ENCODE measurements around the gene CAB39L. TPM values are rescaled to one million over a fixed set of nuclear protein-coding genes. Genes with fewer than 3 reads are reported as not detected.

CAB39L gene
- total RNA-seq (2014; rRNA removed; shearing (Covaris generic); ENCODE audit: low replicate concordance): 24.7 and 51.9 TPM in 2 replicates

DNA sequence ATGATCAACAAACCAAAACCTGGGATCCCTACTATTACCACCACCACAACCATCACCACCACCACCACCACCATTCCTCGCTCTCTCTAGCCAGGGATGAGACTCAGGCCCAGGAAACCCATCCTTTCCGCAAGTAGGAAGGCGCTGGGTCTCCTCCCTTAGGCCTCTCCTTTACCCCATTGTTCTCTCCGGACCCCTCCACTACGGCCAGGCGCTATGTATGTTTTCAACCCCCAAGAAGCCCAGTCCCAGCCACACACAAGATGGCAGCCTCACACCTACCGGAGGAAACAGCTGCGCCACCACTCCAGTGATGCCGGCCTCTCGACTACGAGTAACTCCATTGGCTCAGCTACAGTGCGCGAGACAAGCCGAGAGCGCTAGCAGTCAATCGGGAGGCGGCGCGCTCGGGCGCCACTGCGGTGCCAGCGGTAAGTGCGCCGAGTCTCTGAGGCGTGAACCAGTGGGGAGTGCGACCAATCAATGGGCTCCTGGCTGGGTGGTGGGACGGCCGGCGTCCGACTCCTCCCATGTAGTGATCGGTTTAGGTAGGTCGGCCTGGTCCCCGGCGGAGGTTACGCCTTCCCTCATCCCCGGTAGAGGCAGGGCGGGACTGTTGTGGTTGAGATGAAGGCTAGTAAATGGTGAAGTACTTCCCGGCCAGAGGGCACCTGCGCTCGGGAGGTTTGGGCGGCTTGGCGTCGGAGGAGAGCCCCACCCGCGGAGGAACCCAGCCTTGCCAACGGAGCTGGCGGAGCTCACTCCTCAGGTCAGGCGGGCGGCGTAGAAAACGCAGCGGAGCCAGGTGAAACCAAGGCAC is at the start of gene CAB39L, which contains the start of gene SETDB2:
TSS of gene CAB39L (minus strand) at position 361 of the 820 bp plus-strand sequence. CDS start 61,154 bp downstream, outside the sequence.
TSS of gene SETDB2 (plus strand) at position 571 of the 820 bp plus-strand sequence. CDS start 7,620 bp downstream, outside the sequence.
- Histone ChIP-seq H3K9me2 (replicated peaks; ENCODE audit: insufficient read depth, low read length) (no peaks in the 10 kb centered on the region), H3K9ac (ENCODE audit: low read length) (peak within 1 kb of the TSS; percentile 93), H3K27me3 (ENCODE audit: low read length) (no peaks in the 10 kb centered on the region), H3K4me3 (ENCODE audit: low read length) (peak within 1 kb of the TSS; percentile 91), H3K9me3 (ENCODE audit: low read length) (no peaks in the 10 kb centered on the region), H2AFZ (ENCODE audit: low read length) (peak within 1 kb of the TSS; percentile 49), H3K4me2 (ENCODE audit: low read depth, low read length, poor library complexity, severe bottlenecking) (peak within 1 kb of the TSS; percentile 96), H3K79me2 (ENCODE audit: low read length) (peaks cover 50% of the 10 kb centered on the region), H3K4me1 (ENCODE audit: low read length) (peaks cover 64% of the 10 kb centered on the region), H4K20me1 (ENCODE audit: insufficient read depth, low read depth, low read length) (no peaks in the 10 kb centered on the region), H3K36me3 (ENCODE audit: insufficient read depth, low read length) (peaks cover 22% of the 10 kb centered on the region), H3K27ac (ENCODE audit: low read length) (peak within 1 kb of the TSS; percentile 93)
- peak; percentile 99 for DNase-seq

DNA sequence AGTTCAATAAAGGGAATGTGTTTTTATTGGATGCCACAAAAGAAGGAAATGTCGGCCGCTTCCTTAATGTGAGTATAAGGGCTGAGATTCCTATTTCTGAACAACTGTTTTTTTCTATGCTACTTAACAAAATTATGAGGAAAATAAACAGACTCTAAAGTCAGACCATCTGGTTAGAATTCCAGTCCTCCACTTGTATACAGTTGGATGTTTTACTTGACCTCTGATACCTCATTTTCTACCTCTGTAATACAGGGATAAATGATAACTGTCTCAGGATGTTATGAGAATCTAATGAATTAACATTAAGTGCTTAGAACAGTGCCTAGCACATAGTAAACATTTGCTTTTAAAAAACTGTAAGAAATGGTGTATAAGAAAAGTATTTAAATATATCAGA is 44.7 kb upstream of the CAB39L start:
- Histone ChIP-seq H3K9ac (ENCODE audit: low read length) (no peak overlapping the region), H3K4me1 (ENCODE audit: low read length) (peaks cover 20% of the 10 kb centered on the region), H3K4me2 (ENCODE audit: low read depth, low read length, poor library complexity, severe bottlenecking) (no peak overlapping the region), H3K27ac (ENCODE audit: low read length) (no peak overlapping the region), H4K20me1 (ENCODE audit: insufficient read depth, low read depth, low read length) (no peaks in the 10 kb centered on the region), H3K79me2 (ENCODE audit: low read length) (no peaks in the 10 kb centered on the region), H3K9me3 (ENCODE audit: low read length) (no peaks in the 10 kb centered on the region), H3K27me3 (ENCODE audit: low read length) (no peaks in the 10 kb centered on the region), H3K4me3 (ENCODE audit: low read length) (no peak overlapping the region), H2AFZ (ENCODE audit: low read length) (no peak overlapping the region), H3K9me2 (replicated peaks; ENCODE audit: insufficient read depth, low read length) (no peaks in the 10 kb centered on the region), H3K36me3 (ENCODE audit: insufficient read depth, low read length) (peaks cover 55% of the 10 kb centered on the region; the same call in 1 of the 2 replicates)
- no peak for DNase-seq

- Histone ChIP-seq H3K4me1 (ENCODE audit: low read length) (no peaks in the 10 kb centered on the region), H3K9ac (ENCODE audit: low read length) (no peak overlapping the region), H3K9me3 (ENCODE audit: low read length) (no peaks in the 10 kb centered on the region), H3K79me2 (ENCODE audit: low read length) (peaks cover 9% of the 10 kb centered on the region), H3K4me3 (ENCODE audit: low read length) (no peak overlapping the region), H3K9me2 (replicated peaks; ENCODE audit: insufficient read depth, low read length) (no peaks in the 10 kb centered on the region), H3K36me3 (ENCODE audit: insufficient read depth, low read length) (peaks cover 79% of the 10 kb centered on the region), H3K27me3 (ENCODE audit: low read length) (no peaks in the 10 kb centered on the region), H3K27ac (ENCODE audit: low read length) (no peak overlapping the region), H3K4me2 (ENCODE audit: low read depth, low read length, poor library complexity, severe bottlenecking) (no peak overlapping the region), H2AFZ (ENCODE audit: low read length) (no peak overlapping the region), H4K20me1 (ENCODE audit: insufficient read depth, low read depth, low read length) (no peaks in the 10 kb centered on the region)
- DNase-seq: no peak
Observed at GRCh38 chr13:49481788-49482187, 37.9 kb upstream of the CAB39L start.

GRCh38 chr13:49476529-49476928 is 32.7 kb upstream of the CAB39L start:
- Histone ChIP-seq H2AFZ (ENCODE audit: low read length) (no peak overlapping the region), H3K27ac (ENCODE audit: low read length) (no peak overlapping the region), H3K4me2 (ENCODE audit: low read depth, low read length, poor library complexity, severe bottlenecking) (no peak overlapping the region), H3K9me3 (ENCODE audit: low read length) (no peaks in the 10 kb centered on the region), H3K4me1 (ENCODE audit: low read length) (no peaks in the 10 kb centered on the region), H3K9me2 (replicated peaks; ENCODE audit: insufficient read depth, low read length) (no peaks in the 10 kb centered on the region), H3K9ac (ENCODE audit: low read length) (no peak overlapping the region), H3K36me3 (ENCODE audit: insufficient read depth, low read length) (peaks cover 70% of the 10 kb centered on the region), H4K20me1 (ENCODE audit: insufficient read depth, low read depth, low read length) (no peaks in the 10 kb centered on the region), H3K27me3 (ENCODE audit: low read length) (no peaks in the 10 kb centered on the region), H3K79me2 (ENCODE audit: low read length) (peaks cover 19% of the 10 kb centered on the region), H3K4me3 (ENCODE audit: low read length) (no peak overlapping the region)
- no peak for DNase-seq

DNA sequence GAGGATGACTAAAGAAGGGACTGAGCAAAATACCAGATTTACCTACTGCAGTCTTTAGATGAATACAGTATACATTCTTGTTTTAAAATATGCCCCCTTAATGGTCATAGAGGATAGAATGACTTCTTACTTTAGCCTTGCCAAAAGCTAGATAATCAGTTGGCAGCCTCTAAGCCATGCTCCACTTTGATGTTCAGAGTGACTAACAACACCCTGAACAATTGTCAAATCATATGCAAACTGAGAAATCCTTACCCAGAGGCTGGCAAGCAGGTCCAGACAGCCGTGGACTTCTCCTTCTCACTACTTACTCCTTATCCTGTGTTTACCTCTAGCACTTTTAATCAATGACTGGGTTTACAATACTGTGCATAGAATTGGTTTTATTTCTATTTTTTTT is 28.3 kb upstream of the CAB39L start:
- Histone ChIP-seq H3K27me3 (ENCODE audit: low read length) (no peaks in the 10 kb centered on the region), H2AFZ (ENCODE audit: low read length) (no peak overlapping the region), H3K27ac (ENCODE audit: low read length) (no peak overlapping the region), H3K9ac (ENCODE audit: low read length) (no peak overlapping the region), H3K36me3 (ENCODE audit: insufficient read depth, low read length) (peaks cover 66% of the 10 kb centered on the region), H3K4me3 (ENCODE audit: low read length) (no peak overlapping the region), H3K4me1 (ENCODE audit: low read length) (no peaks in the 10 kb centered on the region), H3K9me3 (ENCODE audit: low read length) (no peaks in the 10 kb centered on the region), H3K4me2 (ENCODE audit: low read depth, low read length, poor library complexity, severe bottlenecking) (no peak overlapping the region), H3K9me2 (replicated peaks; ENCODE audit: insufficient read depth, low read length) (no peaks in the 10 kb centered on the region), H4K20me1 (ENCODE audit: insufficient read depth, low read depth, low read length) (no peaks in the 10 kb centered on the region), H3K79me2 (ENCODE audit: low read length) (peaks cover 20% of the 10 kb centered on the region)
- DNase-seq: no peak

DNA sequence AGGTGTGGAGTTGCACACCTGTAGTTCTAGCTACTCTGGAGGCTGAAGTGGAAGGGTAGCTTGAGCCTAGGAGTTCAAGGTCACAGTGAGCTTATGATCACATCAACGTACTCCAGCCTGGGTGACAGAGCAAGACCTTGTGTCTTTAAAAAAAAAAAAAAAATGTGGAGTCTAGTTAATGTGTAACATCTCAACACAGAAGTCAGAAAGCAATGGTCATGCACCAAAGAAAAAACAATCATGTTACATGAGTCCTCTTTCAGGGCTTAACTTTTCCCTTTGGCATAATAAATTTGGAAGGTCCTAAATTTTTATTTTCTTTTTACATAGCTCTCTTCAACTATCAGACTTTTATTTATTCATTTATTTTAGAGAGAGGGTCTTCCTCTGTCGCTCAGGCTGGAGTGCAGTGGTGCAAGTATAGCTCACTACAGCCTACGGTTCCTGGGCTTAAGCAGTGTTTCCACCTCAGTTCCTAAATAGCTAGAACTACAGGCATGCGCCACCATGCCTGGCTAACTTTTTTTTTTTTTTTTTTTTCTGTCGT is 22.5 kb upstream of the CAB39L start:
- Histone ChIP-seq H2AFZ (ENCODE audit: low read length) (no peak overlapping the region), H3K9me2 (replicated peaks; ENCODE audit: insufficient read depth, low read length) (no peaks in the 10 kb centered on the region; the same call in 1 of the 2 replicates), H3K79me2 (ENCODE audit: low read length) (peaks cover 14% of the 10 kb centered on the region; the same call in 1 of the 2 replicates), H3K4me1 (ENCODE audit: low read length) (no peaks in the 10 kb centered on the region), H3K4me2 (ENCODE audit: low read depth, low read length, poor library complexity, severe bottlenecking) (no peak overlapping the region), H3K4me3 (ENCODE audit: low read length) (no peak overlapping the region), H3K27ac (ENCODE audit: low read length) (no peak overlapping the region), H4K20me1 (ENCODE audit: insufficient read depth, low read depth, low read length) (no peaks in the 10 kb centered on the region), H3K9me3 (ENCODE audit: low read length) (peaks cover 9% of the 10 kb centered on the region; the same call in 1 of the 2 replicates), H3K27me3 (ENCODE audit: low read length) (no peaks in the 10 kb centered on the region), H3K36me3 (ENCODE audit: insufficient read depth, low read length) (peaks cover 83% of the 10 kb centered on the region), H3K9ac (ENCODE audit: low read length) (no peak overlapping the region)
- DNase-seq: no peak

- no peaks in the 10 kb centered on the region for H3K4me1 ChIP-seq (ENCODE audit: low read length)
- no peaks in the 10 kb centered on the region; the same call in 1 of the 2 replicates for H3K9me2 ChIP-seq (replicated peaks; ENCODE audit: insufficient read depth, low read length)
- no peak overlapping the region for H2AFZ ChIP-seq (ENCODE audit: low read length)
- H4K20me1 ChIP-seq (ENCODE audit: insufficient read depth, low read depth, low read length): no peaks in the 10 kb centered on the region
- no peak for DNase-seq
- H3K4me2 ChIP-seq (ENCODE audit: low read depth, low read length, poor library complexity, severe bottlenecking): no peak overlapping the region
- H3K27ac ChIP-seq (ENCODE audit: low read length): no peak overlapping the region
- H3K9me3 ChIP-seq (ENCODE audit: low read length): peaks cover 10% of the 10 kb centered on the region; the same call in 1 of the 2 replicates
- peaks cover 22% of the 10 kb centered on the region for H3K79me2 ChIP-seq (ENCODE audit: low read length)
- H3K9ac ChIP-seq (ENCODE audit: low read length): no peak overlapping the region
- H3K27me3 ChIP-seq (ENCODE audit: low read length): no peaks in the 10 kb centered on the region
- peaks cover 89% of the 10 kb centered on the region for H3K36me3 ChIP-seq (ENCODE audit: insufficient read depth, low read length)
- no peak overlapping the region for H3K4me3 ChIP-seq (ENCODE audit: low read length)
Observed at GRCh38 chr13:49464621-49465325, 20.9 kb upstream of the CAB39L start.

- no peak for DNase-seq
- Histone ChIP-seq H3K4me2 (ENCODE audit: low read depth, low read length, poor library complexity, severe bottlenecking) (no peak overlapping the region), H3K27me3 (ENCODE audit: low read length) (no peaks in the 10 kb centered on the region), H4K20me1 (ENCODE audit: insufficient read depth, low read depth, low read length) (no peaks in the 10 kb centered on the region), H3K4me3 (ENCODE audit: low read length) (no peak overlapping the region), H2AFZ (ENCODE audit: low read length) (no peak overlapping the region), H3K79me2 (ENCODE audit: low read length) (peaks cover 20% of the 10 kb centered on the region), H3K27ac (ENCODE audit: low read length) (no peak overlapping the region), H3K9me2 (replicated peaks; ENCODE audit: insufficient read depth, low read length) (no peaks in the 10 kb centered on the region; the same call in 1 of the 2 replicates), H3K9me3 (ENCODE audit: low read length) (peaks cover 10% of the 10 kb centered on the region; the same call in 1 of the 2 replicates), H3K4me1 (ENCODE audit: low read length) (no peaks in the 10 kb centered on the region), H3K9ac (ENCODE audit: low read length) (no peak overlapping the region), H3K36me3 (ENCODE audit: insufficient read depth, low read length) (peaks cover 88% of the 10 kb centered on the region)
Observed at GRCh38 chr13:49464085-49464484, 20.2 kb upstream of the CAB39L start.

All from Karpas-422 (cell line).